Endodermal cell (in vitro differentiated cells): ENCODE results near the gene ESD. TPM values are rescaled to one million over a fixed set of nuclear protein-coding genes. Genes with fewer than 3 reads are reported as not detected.

Experiments used
- DNase-seq: peaks from one replicate; pipeline ENCODE4 v3.0.0-alpha.2; 2017
- H3K27ac ChIP-seq: 2 replicates; pipeline ENCODE4 v1.5.1; 2013; ENCODE audit warnings: mild to moderate bottlenecking, low read depth, low read length, moderate library complexity
- H3K27me3 ChIP-seq: 2 replicates; pipeline ENCODE4 v1.6.1; 2013; ENCODE audit warnings: mild to moderate bottlenecking, low read length, moderate library complexity; ENCODE audit not compliant: insufficient read depth, control insufficient read depth, poor library complexity, severe bottlenecking
- H3K36me3 ChIP-seq: 2 replicates; pipeline ENCODE4 v1.7.0; 2013; ENCODE audit warnings: mild to moderate bottlenecking, low read length, moderate library complexity; ENCODE audit not compliant: control insufficient read depth, insufficient read depth
- H3K4me1 ChIP-seq: one replicate; pipeline ENCODE4 v1.7.0; 2013; ENCODE audit warnings: low read length; ENCODE audit not compliant: control insufficient read depth, insufficient read depth
- H3K4me3 ChIP-seq: 2 replicates; pipeline ENCODE4 v1.5.1; 2013; ENCODE audit warnings: mild to moderate bottlenecking, low read length, moderate library complexity
- H3K9ac ChIP-seq: 2 replicates; pipeline ENCODE4 v1.6.1; 2013; ENCODE audit warnings: mild to moderate bottlenecking, low read length, moderate library complexity; ENCODE audit not compliant: poor library complexity, severe bottlenecking; ENCODE audit errors: extremely low read depth
- H3K9me3 ChIP-seq: 2 replicates; pipeline ENCODE4 v1.6.1; 2013; ENCODE audit warnings: mild to moderate bottlenecking, low read length, moderate library complexity; ENCODE audit not compliant: control insufficient read depth
- H3K27ac Mint-ChIP-seq: 2 replicates; pipeline ENCODE4 v1.8.0; 2020; ENCODE audit warnings: mixed read lengths
- H3K27me3 Mint-ChIP-seq: 2 replicates; pipeline ENCODE4 v1.8.0; 2021; ENCODE audit warnings: mild to moderate bottlenecking, mixed read lengths; ENCODE audit not compliant: insufficient read depth
- H3K36me3 Mint-ChIP-seq: 2 replicates; pipeline ENCODE4 v1.8.0; 2020; ENCODE audit warnings: low read depth, mixed read lengths
- H3K4me1 Mint-ChIP-seq: 2 replicates; pipeline ENCODE4 v1.8.0; 2020; ENCODE audit warnings: mixed read lengths
- H3K4me3 Mint-ChIP-seq: 2 replicates; pipeline ENCODE4 v1.8.0; 2020; ENCODE audit warnings: mild to moderate bottlenecking, moderate library complexity, mixed read lengths
- H3K9me3 Mint-ChIP-seq: 2 replicates; pipeline ENCODE4 v1.8.0; 2020; ENCODE audit warnings: mild to moderate bottlenecking, mixed read lengths
- CTCF ChIP-seq: fragments of 200-600 bp; sonication (generic); conservative IDR thresholded peaks from 2 replicates; pipeline ENCODE4 v1.5.0; 2021; ENCODE audit warnings: antibody characterized with exemption, mild to moderate bottlenecking
- WGBS, 2 experiments: methylation state at CpG; one replicate each; pipeline versions ENCODE4 v1.1.5 to v1.1.7; 2013; ENCODE audit warnings: missing lambda C conversion rate in 2 of 2, mixed read lengths in 1 of 2; ENCODE audit not compliant: insufficient coverage in 1 of 2, insufficient read length in 1 of 2; 5-methylcytosine and 5-hydroxymethylcytosine counted together
- total RNA-seq, 2 donors: library from RNA; stranded (reverse); fragmentation: NEBNext Ultra II Directional in 1 of 2; extraction: Animal tissue kit (Norgen Biotek cat#: 25700) in 1 of 2; gene quantifications; 2 replicates in 1 of 2; 3 replicates in 1 of 2; pipeline ENCODE4 v1.2.1, GENCODE V29; 2021

ESD gene
- total RNA-seq, 2 donors from 2014 or later = 55.5 to 67.7 TPM

- Histone ChIP-seq H3K9me3 (no peaks in the 10 kb centered on the region), H3K27me3 (no peaks in the 10 kb centered on the region), H3K36me3 (no peaks in the 10 kb centered on the region), H3K4me3 (no peak overlapping the region), H3K27ac (no peak overlapping the region), H3K9ac (no peak overlapping the region), H3K4me1 (no peaks in the 10 kb centered on the region)
- no peak overlapping the region for H3K4me3 Mint-ChIP-seq
- no peaks in the 10 kb centered on the region for H3K27me3 Mint-ChIP-seq
- DNase-seq = no peak
- no peak for TF ChIP-seq CTCF
- H3K9me3 Mint-ChIP-seq = no peaks in the 10 kb centered on the region
- H3K27ac Mint-ChIP-seq = no peak overlapping the region
- H3K36me3 Mint-ChIP-seq = peaks cover 7% of the 10 kb centered on the region
- no peaks in the 10 kb centered on the region for H3K4me1 Mint-ChIP-seq
- WGBS, 2 experiments = 90 to 93% methylated on average over 3 to 4 of the region's 4 CpGs
Observed at GRCh38 chr13:46739447-46740098, 57.4 kb downstream of the ESD start.

DNA sequence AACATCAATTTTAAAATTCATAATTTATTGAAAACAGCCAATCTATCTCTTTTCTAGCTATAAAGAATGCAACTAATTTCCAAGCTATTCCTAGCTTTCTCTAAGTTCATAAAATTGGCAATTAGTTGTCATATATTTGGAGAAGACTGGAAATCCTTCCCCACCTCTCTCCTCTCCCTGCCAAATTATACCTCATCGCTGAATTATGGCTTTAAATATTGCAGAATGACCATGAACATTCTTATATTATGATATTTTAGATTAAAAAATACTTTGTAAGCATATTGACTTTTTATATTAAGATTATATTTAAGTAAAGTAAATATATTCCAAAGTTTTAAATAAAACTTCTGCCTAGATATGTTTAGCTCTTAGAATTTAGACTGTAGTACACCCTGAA is 58.2 kb downstream of the ESD start:
- Mint-ChIP-seq H3K9me3 (no peaks in the 10 kb centered on the region), H3K27me3 (no peaks in the 10 kb centered on the region), H3K4me3 (no peak overlapping the region), H3K36me3 (peaks cover 4% of the 10 kb centered on the region), H3K4me1 (no peaks in the 10 kb centered on the region), H3K27ac (no peak overlapping the region)
- H3K4me3 ChIP-seq = no peak overlapping the region
- H3K27me3 ChIP-seq = no peaks in the 10 kb centered on the region
- no peak overlapping the region for H3K27ac ChIP-seq
- H3K4me1 ChIP-seq = no peaks in the 10 kb centered on the region
- no peak for DNase-seq
- H3K9ac ChIP-seq = no peak overlapping the region
- WGBS, 2 experiments = no CpG with 5 or more reads among the region's 1 CpG
- H3K9me3 ChIP-seq = no peaks in the 10 kb centered on the region
- H3K36me3 ChIP-seq = no peaks in the 10 kb centered on the region
- TF ChIP-seq CTCF = no peak

DNA sequence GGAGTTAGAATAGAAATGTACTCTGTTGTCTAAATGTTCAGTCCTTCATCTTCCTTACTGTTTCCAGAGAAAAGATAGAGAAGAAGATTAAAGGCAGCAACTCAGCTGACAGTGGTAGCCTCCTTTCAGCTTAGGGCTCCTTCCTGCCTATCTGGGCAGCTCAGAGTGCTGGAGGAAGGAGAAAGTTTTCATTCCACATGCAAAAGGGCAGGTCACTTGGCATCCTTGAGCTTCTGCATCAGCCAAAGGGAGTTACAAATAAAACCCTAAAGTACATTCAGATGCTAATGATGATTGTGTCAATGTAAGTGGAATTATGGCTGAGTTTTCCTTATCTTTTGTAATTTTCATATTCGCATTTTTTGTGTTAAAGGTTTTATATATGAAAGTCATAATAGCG is 58.9 kb downstream of the ESD start:
- no peaks in the 10 kb centered on the region for H3K27me3 Mint-ChIP-seq
- no peaks in the 10 kb centered on the region for H3K9me3 Mint-ChIP-seq
- no peak overlapping the region for H3K27ac Mint-ChIP-seq
- Histone ChIP-seq H3K4me3 (no peak overlapping the region), H3K27ac (no peak overlapping the region), H3K27me3 (no peaks in the 10 kb centered on the region), H3K9ac (no peak overlapping the region), H3K4me1 (no peaks in the 10 kb centered on the region), H3K36me3 (no peaks in the 10 kb centered on the region), H3K9me3 (no peaks in the 10 kb centered on the region)
- peaks cover 4% of the 10 kb centered on the region for H3K36me3 Mint-ChIP-seq
- no peak for DNase-seq
- WGBS, 2 experiments = 100% methylated on average over 2 of the region's 2 CpGs
- no peak for TF ChIP-seq CTCF
- H3K4me3 Mint-ChIP-seq = no peak overlapping the region
- no peaks in the 10 kb centered on the region for H3K4me1 Mint-ChIP-seq
